ENCODE results near the gene COX10. TPM values are rescaled to one million over a fixed set of nuclear protein-coding genes. Genes with fewer than 3 reads are reported as not detected.

Gene COX10
- total RNA-seq, 1 donor from 2014 or later = 18.4 TPM

- DNase-seq (ENCODE audit: low spot score in 2 of 2, unreplicated experiment in 2 of 2) = no peak
- Mint-ChIP-seq H3K9me3 (no peaks in the 10 kb centered on the region), H3K27ac (no peak overlapping the region), H3K36me3 (no peaks in the 10 kb centered on the region), H3K27me3 (ENCODE audit: low read depth) (no peaks in the 10 kb centered on the region), H3K4me3 (no peak overlapping the region), H3K4me1 (peaks cover 11% of the 10 kb centered on the region)
- TF ChIP-seq CTCF (IDR thresholded peaks at IDR 0.05; ENCODE audit: unreplicated experiment) = no peak
Measured at GRCh38 chr17:14123619-14124278, 54.4 kb downstream of the COX10 start.

GRCh38 chr17:14124854-14125253 lies 55.5 kb downstream of the COX10 start:
- DNase-seq (ENCODE audit: low spot score in 2 of 2, unreplicated experiment in 2 of 2) = no peak
- peaks cover 16% of the 10 kb centered on the region for H3K4me1 Mint-ChIP-seq

GRCh38 chr17:14125518-14126137 lies 56.3 kb downstream of the COX10 start:
- H3K27ac Mint-ChIP-seq = no peak overlapping the region
- H3K27me3 Mint-ChIP-seq (ENCODE audit: low read depth) = no peaks in the 10 kb centered on the region
- H3K9me3 Mint-ChIP-seq = peaks cover under 1% of the 10 kb centered on the region
- no peaks in the 10 kb centered on the region for H3K36me3 Mint-ChIP-seq
- no peak overlapping the region for H3K4me3 Mint-ChIP-seq
- DNase-seq (ENCODE audit: low spot score in 2 of 2, unreplicated experiment in 2 of 2) = no peak
- H3K4me1 Mint-ChIP-seq = peaks cover 16% of the 10 kb centered on the region
- no peak for TF ChIP-seq CTCF (IDR thresholded peaks at IDR 0.05; ENCODE audit: unreplicated experiment)

More at GRCh38 chr17:14124854-14125253, 55.5 kb downstream of the COX10 start:
- no peak for TF ChIP-seq CTCF (IDR thresholded peaks at IDR 0.05; ENCODE audit: unreplicated experiment)
- Mint-ChIP-seq H3K27me3 (ENCODE audit: low read depth) (no peaks in the 10 kb centered on the region), H3K36me3 (no peaks in the 10 kb centered on the region), H3K9me3 (no peaks in the 10 kb centered on the region), H3K27ac (no peak overlapping the region), H3K4me3 (no peak overlapping the region)

- no peaks in the 10 kb centered on the region for H3K36me3 Mint-ChIP-seq
Measured at GRCh38 chr17:14133104-14133503, 63.8 kb downstream of the COX10 start.

GRCh38 chr17:14134456-14134855 lies 65.2 kb downstream of the COX10 start:
- TF ChIP-seq CTCF (IDR thresholded peaks at IDR 0.05; ENCODE audit: unreplicated experiment) = no peak
- Mint-ChIP-seq H3K9me3 (peaks cover 5% of the 10 kb centered on the region), H3K36me3 (no peaks in the 10 kb centered on the region), H3K27me3 (ENCODE audit: low read depth) (no peaks in the 10 kb centered on the region), H3K4me1 (peaks cover 7% of the 10 kb centered on the region), H3K4me3 (no peak overlapping the region), H3K27ac (no peak overlapping the region)
- DNase-seq (ENCODE audit: low spot score in 2 of 2, unreplicated experiment in 2 of 2) = no peak

More at GRCh38 chr17:14133104-14133503, 63.8 kb downstream of the COX10 start:
- Mint-ChIP-seq H3K27ac (no peak overlapping the region), H3K9me3 (peaks cover 5% of the 10 kb centered on the region), H3K4me3 (no peak overlapping the region), H3K4me1 (peaks cover 11% of the 10 kb centered on the region), H3K27me3 (ENCODE audit: low read depth) (no peaks in the 10 kb centered on the region)
- TF ChIP-seq CTCF (IDR thresholded peaks at IDR 0.05; ENCODE audit: unreplicated experiment) = no peak
- DNase-seq (ENCODE audit: low spot score in 2 of 2, unreplicated experiment in 2 of 2) = no peak

Measured in mesothelial cell of epicardium (in vitro differentiated cells).